Keratinocyte (primary cell): ENCODE data around the gene CPLX3. TPM values are rescaled to one million over a fixed set of nuclear protein-coding genes. Genes with fewer than 3 reads are reported as not detected.
"Not testable (repeated sequence)": the region's sequence is repeated elsewhere in the genome, so short reads cannot be mapped to it uniquely, and the experiment has no call there.

Experiments used
- DNase-seq: peaks from one replicate; pipeline ENCODE4 v3.0.0-alpha.2; 2011; ENCODE audit warnings: low read depth, missing footprints, low spot score
- FAIRE-seq: peaks from 2 replicates; lab custom pipeline; 2011; peaks lifted over from hg19 to GRCh38; lab: Jason Lieb, UNC
- H2AFZ ChIP-seq: 2 replicates; pipeline ENCODE4 v1.6.0; 2012; ENCODE audit warnings: low read length, control low read depth, inconsistent platforms; ENCODE audit not compliant: control insufficient read depth
- H3K27ac ChIP-seq: 2 replicates; pipeline ENCODE4 v1.5.1; 2011; ENCODE audit warnings: low read length; ENCODE audit not compliant: control insufficient read depth, insufficient read depth
- H3K27me3 ChIP-seq: 3 replicates; pipeline ENCODE4 v1.6.0; 2011; ENCODE audit warnings: low read length; ENCODE audit not compliant: control insufficient read depth, insufficient read depth; ENCODE audit errors: extremely low read depth
- H3K36me3 ChIP-seq, 2 experiments: 2 replicates in 1 of 2; 3 replicates in 1 of 2; pipeline ENCODE4 v1.5.1; 2011; ENCODE audit warnings: low read length in 2 of 2, mild to moderate bottlenecking in 1 of 2; ENCODE audit not compliant: control insufficient read depth in 2 of 2, insufficient read depth in 2 of 2; ENCODE audit errors: extremely low read depth in 1 of 2
- H3K4me1 ChIP-seq: 3 replicates; pipeline ENCODE4 v1.5.1; 2011; ENCODE audit warnings: low read length; ENCODE audit not compliant: control insufficient read depth, insufficient read depth; ENCODE audit errors: extremely low read depth
- H3K4me2 ChIP-seq: 3 replicates; pipeline ENCODE4 v1.6.0; 2011; ENCODE audit warnings: low read depth, low read length; ENCODE audit not compliant: control insufficient read depth, insufficient read depth; ENCODE audit errors: extremely low read depth
- H3K4me3 ChIP-seq, 3 experiments: fragments of 200-600 bp in 1 of 3; sonication (generic) in 1 of 3; 2 replicates in 2 of 3; 3 replicates in 1 of 3; pipeline ENCODE4 v1.5.1; 2011 to 2016; ENCODE audit warnings: low read length in 3 of 3, mild to moderate bottlenecking in 3 of 3, control low read depth in 2 of 3, inconsistent platforms in 1 of 3, low read depth in 1 of 3, mixed read lengths in 1 of 3, mixed run types in 1 of 3, moderate library complexity in 1 of 3; ENCODE audit not compliant: control insufficient read depth in 2 of 3, insufficient read depth in 2 of 3; ENCODE audit errors: extremely low read depth in 1 of 3
- H3K79me2 ChIP-seq: 2 replicates; pipeline ENCODE4 v1.6.0; 2012; ENCODE audit warnings: low read length; ENCODE audit not compliant: control insufficient read depth, insufficient read depth
- H3K9ac ChIP-seq: 3 replicates; pipeline ENCODE4 v1.6.0; 2011; ENCODE audit warnings: low read length; ENCODE audit not compliant: control insufficient read depth, insufficient read depth; ENCODE audit errors: extremely low read depth
- H3K9me1 ChIP-seq: 3 replicates; pipeline ENCODE4 v1.6.0; 2011; ENCODE audit warnings: low read length; ENCODE audit not compliant: control insufficient read depth, insufficient read depth; ENCODE audit errors: extremely low read depth
- H3K9me3 ChIP-seq: 2 replicates; pipeline ENCODE4 v1.5.1; 2012; ENCODE audit warnings: low read depth, low read length; ENCODE audit not compliant: control insufficient read depth
- H4K20me1 ChIP-seq: 3 replicates; pipeline ENCODE4 v1.6.0; 2011; ENCODE audit warnings: low read length; ENCODE audit not compliant: control insufficient read depth, insufficient read depth; ENCODE audit errors: extremely low read depth
- CTCF ChIP-seq, 3 experiments: IDR thresholded peaks in 1 of 3; conservative IDR thresholded peaks in 1 of 3; optimal IDR thresholded peaks in 1 of 3; 2 replicates in 2 of 3; 3 replicates in 1 of 3; pipeline versions ENCODE3 to v1.5.1; 2011; ENCODE audit warnings: low read length in 3 of 3, mild to moderate bottlenecking in 3 of 3, moderate library complexity in 2 of 3, control low read depth in 1 of 3, inconsistent platforms in 1 of 3; ENCODE audit not compliant: insufficient read depth in 2 of 3; ENCODE audit errors: extremely low read depth in 1 of 3
- EZH2 ChIP-seq: IDR thresholded peaks from one replicate; pipeline ENCODE4 v1.6.1; 2012; ENCODE audit warnings: inconsistent platforms, mild to moderate bottlenecking, low read length, moderate library complexity
- dilution Hi-C: fragments of 300-500 bp; cut with MboI; formaldehyde crosslinking; loops from one replicate; pipeline ENCODE4 v1.7.0; 2020; ENCODE audit warnings: low sequenced_read_pairs; ENCODE audit not compliant: extremely low pct_ligation_motif_present
- polyA plus RNA-seq, 5 experiments: library from polyadenylated mRNA; depleted of rRNA in 3 of 5; stranded (reverse) in 3 of 5; stranded (forward) in 1 of 5; unstranded in 1 of 5; fragments of >200 nt; gene quantifications; 1 replicate in 1 of 5; 2 replicates in 3 of 5; 3 replicates in 1 of 5; pipeline versions ENCODE4 v1.2.1 to v1.2.3, GENCODE V29; 2011 to 2012; ENCODE audit warnings: missing spikeins in 2 of 5, low read depth in 1 of 5, low replicate concordance in 1 of 5

Gene CPLX3
- polyA plus RNA-seq, 1 donor (not counting 4 experiments of a cell fraction or from before 2014, with no cell fraction given), result not detected

- no peak for TF ChIP-seq EZH2
- TF ChIP-seq CTCF (optimal IDR thresholded peaks at IDR 0.05 in 1 of 3, IDR thresholded peaks at IDR 0.05 in 1 of 3, conservative IDR thresholded peaks at IDR 0.05 in 1 of 3; ENCODE audit: extremely low read depth in 1 of 3, insufficient read depth in 2 of 3, low read length in 3 of 3), result no peak
- Histone ChIP-seq H3K9me1 (peaks cover 17% of the 10 kb centered on the region), H3K4me2 (peak overlapping the region; percentile 100), H4K20me1 (peaks cover 21% of the 10 kb centered on the region), H3K9me3 (no peaks in the 10 kb centered on the region), H3K27me3 (no peaks in the 10 kb centered on the region), H3K27ac (no peak overlapping the region), H3K4me3 (no peak overlapping the region), H3K79me2 (peaks cover 72% of the 10 kb centered on the region), H3K4me1 (peaks cover 75% of the 10 kb centered on the region), H3K36me3 (peaks cover 3 to 5% of the 10 kb centered on the region in 2 experiments), H3K9ac (no peak overlapping the region), H2AFZ (no peak overlapping the region)
- dilution Hi-C loops, result no loop called here
- FAIRE-seq (no peak), DNase-seq (no peak)
These were observed 41.8 kb upstream of the CPLX3 start for GRCh38 chr15:74784426-74785193.

GRCh38 chr15:74785194-74786032, 41.0 kb upstream of the CPLX3 start:
- Histone ChIP-seq H3K36me3 (peaks cover 3 to 5% of the 10 kb centered on the region in 2 experiments), H3K79me2 (peaks cover 80% of the 10 kb centered on the region), H3K4me2 (peak overlapping the region; percentile 20), H3K27ac (no peak overlapping the region), H3K9ac (no peak overlapping the region), H3K27me3 (no peaks in the 10 kb centered on the region), H3K9me1 (peaks cover 17% of the 10 kb centered on the region), H3K9me3 (no peaks in the 10 kb centered on the region), H4K20me1 (peaks cover 28% of the 10 kb centered on the region), H2AFZ (no peak overlapping the region), H3K4me1 (peaks cover 82% of the 10 kb centered on the region), H3K4me3 (no peak overlapping the region)
- dilution Hi-C loops, result no loop called here
- FAIRE-seq (no peak), DNase-seq (no peak)
- TF ChIP-seq EZH2 (no peak), CTCF (optimal IDR thresholded peaks at IDR 0.05 in 1 of 3, IDR thresholded peaks at IDR 0.05 in 1 of 3, conservative IDR thresholded peaks at IDR 0.05 in 1 of 3; ENCODE audit: extremely low read depth in 1 of 3, insufficient read depth in 2 of 3, low read length in 3 of 3) (no peak)

- H3K36me3 ChIP-seq, H3K4me3 ChIP-seq, H3K9me3 ChIP-seq, DNase-seq, H3K27me3 ChIP-seq, H3K9ac ChIP-seq, H3K4me2 ChIP-seq, H2AFZ ChIP-seq, dilution Hi-C loops, FAIRE-seq, H3K27ac ChIP-seq: not testable (repeated sequence)
- H4K20me1 ChIP-seq, result peaks cover 28% of the 10 kb centered on the region
- H3K9me1 ChIP-seq, result peaks cover 17% of the 10 kb centered on the region
- peaks cover 77% of the 10 kb centered on the region for H3K4me1 ChIP-seq
- peaks cover 83% of the 10 kb centered on the region for H3K79me2 ChIP-seq
These were observed 40.3 kb upstream of the CPLX3 start for GRCh38 chr15:74786081-74786480.
